Large intestine (tissue), 12 donors: ENCODE measurements around the gene CCDC85C. TPM values are rescaled to one million over a fixed set of nuclear protein-coding genes. Genes with fewer than 3 reads are reported as not detected.

Experiments used
- DNase-seq, 2 donors: peaks; one replicate each; pipeline versions ENCODE4 v3.0.0 to v3.0.0-alpha.2; 2013
- H3K27ac ChIP-seq: one replicate; pipeline ENCODE4 v1.5.1; 2013; ENCODE audit warnings: low read length
- H3K27me3 ChIP-seq: 2 replicates; pipeline ENCODE4 v1.6.1; 2013; ENCODE audit warnings: low read length; ENCODE audit not compliant: control insufficient read depth, insufficient read depth
- H3K36me3 ChIP-seq: 2 replicates; pipeline ENCODE4 v1.6.1; 2013; ENCODE audit warnings: low read length; ENCODE audit not compliant: control insufficient read depth, insufficient read depth
- H3K4me1 ChIP-seq: one replicate; pipeline ENCODE4 v1.6.1; 2013; ENCODE audit warnings: low read length; ENCODE audit not compliant: control insufficient read depth, insufficient read depth
- H3K4me3 ChIP-seq: one replicate; pipeline ENCODE4 v1.5.1; 2013; ENCODE audit warnings: low read length
- H3K9me3 ChIP-seq: one replicate; pipeline ENCODE4 v1.6.1; 2013; ENCODE audit warnings: mild to moderate bottlenecking, low read depth, low read length, moderate library complexity; ENCODE audit not compliant: control insufficient read depth
- WGBS: methylation state at CpG from one replicate; pipeline ENCODE4 v1.1.5; 2013; ENCODE audit warnings: low lambda C conversion rate; ENCODE audit not compliant: insufficient coverage; 5-methylcytosine and 5-hydroxymethylcytosine counted together
- long read RNA-seq, 11 donors: transcript quantifications; one replicate each; lab custom pipeline, GENCODE V29; 2026
- polyA plus RNA-seq: library from polyadenylated mRNA; unstranded; fragments of 120-200 nt; gene quantifications from one replicate; pipeline ENCODE4 v1.2.1, GENCODE V29; 2013

CCDC85C gene
- 28.5 TPM for polyA plus RNA-seq
- long read RNA-seq, donor 1, full-length matches to known transcripts: 8 of 8 reads
- long read RNA-seq, donor 1, partial matches to known transcripts: 0 of 8 reads
- long read RNA-seq, donor 1, other reads (novel, unspliced or antisense): 0 of 8 reads
- long read RNA-seq, donor 2, full-length matches to known transcripts: 3 of 3 reads
- long read RNA-seq, donor 2, partial matches to known transcripts: 0 of 3 reads
- long read RNA-seq, donor 2, other reads (novel, unspliced or antisense): 0 of 3 reads
- long read RNA-seq, donor 3: 0 reads
- long read RNA-seq, donor 4: 0 reads
- long read RNA-seq, donor 5, full-length matches to known transcripts: 2 of 2 reads
- long read RNA-seq, donor 5, partial matches to known transcripts: 0 of 2 reads
- long read RNA-seq, donor 5, other reads (novel, unspliced or antisense): 0 of 2 reads
- long read RNA-seq, donor 6, full-length matches to known transcripts: 2 of 2 reads
- long read RNA-seq, donor 6, partial matches to known transcripts: 0 of 2 reads
- long read RNA-seq, donor 6, other reads (novel, unspliced or antisense): 0 of 2 reads
- long read RNA-seq, donor 7, partial matches to known transcripts: 32 of 32 reads
- long read RNA-seq, donor 7, other reads (novel, unspliced or antisense): 0 of 32 reads
- long read RNA-seq, donor 8, full-length matches to known transcripts: 1 of 1 reads
- long read RNA-seq, donor 8, partial matches to known transcripts: 0 of 1 reads
- long read RNA-seq, donor 8, other reads (novel, unspliced or antisense): 0 of 1 reads
- long read RNA-seq, donor 9, full-length matches to known transcripts: 3 of 3 reads
- long read RNA-seq, donor 9, partial matches to known transcripts: 0 of 3 reads
- long read RNA-seq, donor 9, other reads (novel, unspliced or antisense): 0 of 3 reads
- long read RNA-seq, donor 10, full-length matches to known transcripts: 2 of 2 reads
- long read RNA-seq, donor 10, partial matches to known transcripts: 0 of 2 reads
- long read RNA-seq, donor 10, other reads (novel, unspliced or antisense): 0 of 2 reads
- long read RNA-seq, donor 11, full-length matches to known transcripts: 2 of 2 reads
- long read RNA-seq, donor 11, partial matches to known transcripts: 0 of 2 reads
- long read RNA-seq, donor 11, other reads (novel, unspliced or antisense): 0 of 2 reads

DNA sequence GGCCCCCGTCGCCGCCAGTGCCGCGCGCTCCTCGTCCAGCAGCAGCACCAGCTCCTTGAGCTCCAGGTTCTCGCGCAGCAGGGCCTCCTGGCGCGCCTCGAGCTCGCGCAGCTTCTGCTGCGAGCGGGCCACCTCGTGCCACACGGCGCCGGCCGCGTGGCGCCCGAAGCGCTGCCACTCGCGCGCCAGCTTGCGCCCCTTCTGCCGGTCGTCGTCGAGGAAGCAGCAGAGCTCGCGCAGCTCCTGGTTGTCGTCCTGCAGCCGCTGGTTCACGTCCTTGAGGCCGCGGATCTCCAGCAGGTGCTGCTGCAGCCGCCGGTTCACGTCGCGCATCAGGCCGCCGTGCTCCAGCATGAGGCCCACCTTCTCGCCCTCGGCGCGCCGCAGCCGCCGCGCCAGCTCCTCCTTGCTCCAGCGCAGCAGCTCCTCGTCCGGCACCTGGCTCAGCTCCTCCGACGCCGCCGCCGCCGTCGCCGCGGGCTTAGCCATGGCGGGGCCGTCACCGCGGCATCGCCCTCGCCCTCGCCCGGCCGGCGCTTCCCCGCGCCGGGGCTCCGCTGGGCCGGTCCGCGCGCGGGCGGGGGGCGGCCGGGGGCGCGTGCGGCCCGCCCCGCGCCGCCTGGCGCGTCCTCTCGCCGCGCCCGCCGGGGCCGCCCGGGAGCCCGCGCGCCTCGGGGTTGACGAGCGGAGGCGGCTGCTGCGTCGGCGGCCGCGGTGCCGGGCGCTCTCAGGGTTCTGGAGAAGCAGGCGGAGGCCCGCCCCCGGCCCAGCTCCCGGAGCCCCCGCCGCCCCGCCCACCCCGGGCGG, at the start of gene CCDC85C:
Gene CCDC85C (minus strand): TSS at position 737 of the 807 bp plus-strand sequence. CDS start 248 bp downstream, at position 489.
- peak within 1 kb of the TSS; percentile 83 for H3K4me3 ChIP-seq
- peak within 1 kb of the TSS; percentile 89 for H3K27ac ChIP-seq
- no CpG with 5 or more reads among the region's 128 CpGs for WGBS
- peaks cover 2% of the 10 kb centered on the region for H3K9me3 ChIP-seq
- peak in 1 of 2 donors; percentile 83 for DNase-seq
- H3K4me1 ChIP-seq: peaks cover 48% of the 10 kb centered on the region
- peaks cover 4% of the 10 kb centered on the region for H3K27me3 ChIP-seq
- H3K36me3 ChIP-seq: no peaks in the 10 kb centered on the region

DNA sequence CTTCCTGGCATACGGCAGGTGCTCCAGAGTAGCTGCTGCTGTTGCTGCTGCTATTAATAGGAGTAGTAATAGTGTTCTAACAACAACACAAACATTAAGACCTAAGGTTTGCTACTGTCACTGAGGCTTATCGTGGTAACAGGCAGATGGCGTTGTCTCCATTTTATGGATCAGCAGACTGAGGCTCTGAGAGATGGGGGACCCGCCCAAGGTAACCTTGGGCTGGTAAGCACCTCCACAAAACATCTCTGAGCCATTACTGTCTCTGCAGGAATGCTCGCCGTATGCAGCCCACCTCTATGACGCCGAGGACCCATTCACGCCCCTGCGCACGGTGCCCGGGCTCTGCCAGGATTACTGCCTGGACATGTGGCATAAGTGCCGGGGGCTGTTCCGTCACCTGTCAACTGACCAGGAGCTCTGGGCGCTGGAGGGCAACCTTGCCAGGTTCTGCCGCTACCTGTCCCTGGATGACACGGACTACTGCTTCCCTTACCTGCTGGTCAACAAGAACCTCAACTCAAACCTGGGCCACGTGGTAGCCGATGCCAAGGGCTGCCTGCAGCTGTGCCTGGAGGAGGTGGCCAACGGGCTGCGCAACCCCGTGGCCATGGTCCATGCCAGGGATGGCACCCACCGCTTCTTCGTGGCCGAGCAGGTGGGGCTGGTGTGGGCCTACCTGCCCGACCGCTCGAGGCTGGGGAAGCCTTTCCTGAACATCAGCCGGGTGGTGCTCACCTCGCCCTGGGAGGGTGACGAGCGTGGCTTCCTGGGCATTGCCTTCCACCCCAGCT, 48.1 kb upstream of the CCDC85C start:
- Histone ChIP-seq H3K27ac (no peak overlapping the region), H3K27me3 (peaks cover 22% of the 10 kb centered on the region), H3K4me3 (no peak overlapping the region), H3K36me3 (no peaks in the 10 kb centered on the region), H3K9me3 (no peaks in the 10 kb centered on the region), H3K4me1 (no peaks in the 10 kb centered on the region)
- no peak for DNase-seq
- WGBS: no CpG with 5 or more reads among the region's 32 CpGs

DNA sequence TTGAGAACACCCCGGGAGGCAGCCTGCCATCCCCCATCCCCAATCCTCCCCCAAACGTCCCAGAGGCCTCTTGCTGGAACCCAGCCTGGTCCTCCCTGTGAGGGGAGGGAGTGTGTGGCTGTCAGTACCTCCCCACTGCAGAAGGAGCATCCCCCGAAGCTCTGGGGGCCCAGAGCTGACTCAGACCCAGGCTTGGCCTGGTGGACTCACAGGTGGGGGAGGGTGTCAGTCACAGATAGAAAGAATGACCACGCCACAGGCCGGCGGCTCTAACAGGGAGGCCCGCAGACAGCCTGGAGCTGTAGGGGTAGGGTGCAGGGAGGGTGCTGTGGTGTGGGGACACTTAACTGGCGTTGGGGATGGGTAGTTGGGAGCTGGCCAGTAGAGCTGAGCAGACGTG, 46.2 kb upstream of the CCDC85C start:
- Histone ChIP-seq H3K9me3 (no peaks in the 10 kb centered on the region), H3K4me1 (peaks cover 4% of the 10 kb centered on the region), H3K27me3 (peaks cover 19% of the 10 kb centered on the region), H3K4me3 (no peak overlapping the region), H3K36me3 (no peaks in the 10 kb centered on the region), H3K27ac (no peak overlapping the region)
- 90% methylated on average over 2 of the region's 9 CpGs for WGBS
- no peak for DNase-seq

DNA sequence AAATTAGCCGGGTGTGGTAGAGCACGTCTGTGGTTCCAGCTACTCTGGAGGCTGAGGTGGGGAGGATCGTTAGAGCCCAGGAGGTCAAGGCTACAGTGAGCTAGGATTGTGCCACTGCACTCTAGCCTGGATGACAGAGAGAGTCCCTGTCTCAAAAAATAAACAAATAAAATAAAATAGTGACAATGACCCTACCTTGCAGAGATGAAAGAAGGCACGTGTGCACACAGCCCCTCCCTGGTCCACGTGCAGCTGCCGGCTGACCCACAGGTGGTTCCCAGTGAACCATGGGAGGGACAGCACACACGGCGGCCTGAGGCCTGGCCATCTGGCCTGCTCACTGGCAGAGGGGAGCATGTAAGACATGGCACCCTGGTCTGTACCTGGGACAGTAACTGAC, 45.6 kb upstream of the CCDC85C start:
- WGBS: no CpG with 5 or more reads among the region's 8 CpGs
- no peaks in the 10 kb centered on the region for H3K9me3 ChIP-seq

DNA sequence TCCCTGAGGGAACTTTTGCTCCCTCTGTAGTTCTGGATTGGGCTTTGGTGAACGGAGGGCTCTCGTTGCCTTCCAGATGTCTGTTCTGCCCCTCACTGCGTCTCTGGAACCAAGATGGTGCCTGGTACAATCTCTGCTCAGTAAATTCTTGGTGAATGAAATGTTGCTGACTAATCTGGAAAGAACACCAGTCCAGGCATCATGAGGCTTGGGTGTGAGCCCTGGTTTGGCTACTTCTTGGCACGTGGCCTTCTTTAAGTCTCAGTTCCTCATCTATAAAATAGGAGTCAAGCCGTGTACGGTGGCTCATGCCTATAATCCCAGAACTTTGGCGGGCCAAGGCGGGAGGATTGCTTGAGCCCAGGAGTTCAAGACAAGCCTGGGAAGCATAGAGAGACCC, 45.2 kb upstream of the CCDC85C start:
- WGBS: 90% methylated on average over 2 of the region's 8 CpGs
- Histone ChIP-seq H3K9me3 (no peaks in the 10 kb centered on the region), H3K4me3 (no peak overlapping the region), H3K36me3 (no peaks in the 10 kb centered on the region), H3K27ac (no peak overlapping the region), H3K4me1 (peaks cover 8% of the 10 kb centered on the region), H3K27me3 (peaks cover 27% of the 10 kb centered on the region)
- no peak for DNase-seq

More for the DNA sequence above, 45.6 kb upstream of the CCDC85C start:
- H3K4me3 ChIP-seq: no peak overlapping the region
- H3K27ac ChIP-seq: no peak overlapping the region
- H3K4me1 ChIP-seq: peaks cover 6% of the 10 kb centered on the region
- no peak for DNase-seq
- peaks cover 22% of the 10 kb centered on the region for H3K27me3 ChIP-seq
- H3K36me3 ChIP-seq: no peaks in the 10 kb centered on the region

DNA sequence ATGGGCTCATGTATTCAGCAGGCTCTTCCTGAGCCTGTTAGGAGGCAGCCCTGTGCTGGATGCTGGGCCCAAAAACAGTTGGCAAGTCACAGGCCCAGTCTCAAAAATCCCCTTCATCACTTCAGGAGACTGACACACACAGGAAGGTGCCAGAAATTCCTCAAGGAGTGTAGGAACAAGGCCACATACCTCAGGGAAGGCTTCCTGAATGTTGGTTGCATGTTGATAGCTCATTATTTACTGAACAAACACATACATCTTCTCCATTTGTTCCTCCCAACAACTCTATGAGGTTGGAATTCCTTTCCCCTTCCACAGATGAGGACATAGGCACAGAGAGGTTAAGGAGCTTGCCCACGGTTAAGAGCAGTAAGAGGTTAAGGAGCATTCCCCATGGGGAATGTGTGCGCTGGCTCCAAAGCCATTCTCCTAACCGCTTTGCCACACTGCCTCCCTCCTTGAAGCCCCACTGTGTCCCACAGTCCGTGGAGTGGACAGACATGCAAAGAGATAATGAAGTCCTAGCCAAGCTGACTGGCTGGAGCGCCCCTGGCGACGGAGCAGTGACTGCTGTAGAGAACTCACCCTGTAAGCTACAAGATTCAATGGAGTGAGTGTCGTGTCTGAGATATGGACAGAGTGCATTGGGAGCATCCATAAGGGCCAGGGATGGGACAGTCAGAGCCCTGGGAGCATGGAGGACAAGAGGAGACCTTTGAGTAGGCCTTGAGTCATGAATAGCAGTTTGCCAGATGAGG, 44.2 kb upstream of the CCDC85C start:
- WGBS: no CpG with 5 or more reads among the region's 8 CpGs
- no peak for DNase-seq
- H3K4me1 ChIP-seq: peaks cover 8% of the 10 kb centered on the region

DNA sequence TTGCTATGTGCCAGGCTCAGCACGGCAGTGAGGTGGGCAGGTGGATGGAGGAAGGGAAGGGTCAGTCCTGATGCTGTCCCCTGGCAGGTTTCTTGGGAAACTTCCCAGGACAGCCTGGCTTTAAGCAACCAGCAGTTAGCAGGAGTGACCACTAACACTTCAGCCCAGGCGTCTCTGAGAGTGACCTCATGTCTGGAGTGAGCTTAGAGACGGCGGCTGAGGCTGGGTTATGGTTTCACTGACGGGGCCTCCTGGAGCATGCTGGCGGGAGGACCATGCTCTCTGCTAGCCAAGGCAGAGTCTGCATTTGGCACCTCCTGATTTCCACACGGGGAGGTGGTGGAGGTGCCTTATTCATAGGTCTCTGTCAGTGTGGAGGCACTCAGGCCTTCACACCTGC, 43.4 kb upstream of the CCDC85C start:
- no peaks in the 10 kb centered on the region for H3K36me3 ChIP-seq
- DNase-seq: no peak
- no peak overlapping the region for H3K27ac ChIP-seq
- H3K9me3 ChIP-seq: no peaks in the 10 kb centered on the region
- H3K27me3 ChIP-seq: peaks cover 32% of the 10 kb centered on the region
- no CpG with 5 or more reads among the region's 7 CpGs for WGBS
- H3K4me3 ChIP-seq: no peak overlapping the region
- peaks cover 8% of the 10 kb centered on the region for H3K4me1 ChIP-seq

More for the DNA sequence above, 44.2 kb upstream of the CCDC85C start:
- Histone ChIP-seq H3K27me3 (peaks cover 32% of the 10 kb centered on the region), H3K9me3 (no peaks in the 10 kb centered on the region), H3K27ac (no peak overlapping the region), H3K4me3 (no peak overlapping the region), H3K36me3 (no peaks in the 10 kb centered on the region)

DNA sequence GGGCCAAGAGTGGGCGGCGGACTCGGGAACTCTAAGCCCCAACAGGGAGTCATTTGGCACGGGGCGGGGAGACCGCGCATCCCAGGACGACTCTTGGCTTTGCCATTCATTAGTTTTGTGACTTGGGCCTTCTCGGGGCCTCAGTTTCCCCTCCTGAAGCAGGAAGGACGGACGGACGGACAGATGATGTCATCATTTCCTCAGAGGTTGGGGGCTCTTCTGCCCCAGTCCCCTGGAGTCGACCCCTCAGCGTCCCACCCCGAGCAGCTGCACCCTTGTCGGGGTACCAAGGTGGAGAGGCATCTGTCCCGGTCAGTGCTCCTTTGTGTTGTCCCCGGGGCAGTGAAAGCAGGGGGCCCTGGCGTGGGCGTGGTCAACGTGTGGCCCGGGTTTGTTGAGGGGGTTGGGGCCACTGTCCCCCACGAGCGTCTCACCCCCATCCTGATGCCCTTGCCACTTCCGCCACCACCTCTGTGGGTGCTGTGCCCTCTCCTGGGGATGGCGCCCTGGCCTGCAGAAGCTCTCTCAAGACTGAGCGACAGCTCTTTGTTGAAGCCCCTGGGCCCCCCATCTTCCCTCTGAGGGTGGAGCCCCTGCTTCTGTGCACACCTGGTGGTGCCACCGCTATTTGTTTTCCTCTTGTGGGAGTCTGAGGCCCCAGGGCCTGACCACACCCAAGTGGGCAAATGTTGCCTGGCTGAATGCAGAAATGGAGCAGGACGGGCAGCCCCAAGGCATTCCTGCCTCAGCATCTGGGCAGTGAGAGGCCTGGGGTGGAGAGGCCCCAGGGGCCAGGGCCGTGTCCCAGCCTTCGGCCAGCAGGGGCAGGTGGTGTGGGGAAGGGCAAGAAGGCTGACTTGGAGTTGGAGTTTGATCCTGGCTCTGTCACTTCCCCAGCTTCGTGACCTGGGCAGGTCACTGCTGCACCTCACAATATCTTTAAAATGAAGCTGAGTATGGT, 41.8 kb upstream of the CCDC85C start:
- Histone ChIP-seq H3K4me3 (peak overlapping the region; percentile 6), H3K36me3 (no peaks in the 10 kb centered on the region), H3K4me1 (peaks cover 8% of the 10 kb centered on the region), H3K27ac (no peak overlapping the region), H3K9me3 (no peaks in the 10 kb centered on the region), H3K27me3 (peaks cover 32% of the 10 kb centered on the region)
- WGBS: no CpG with 5 or more reads among the region's 32 CpGs
- no peak for DNase-seq
